OCI-LY3 (cell line): ENCODE results near the gene OR6N1.

ENCODE experiments used
- EZH2phosphoT487 ChIP-seq: fragments of 200-600 bp; shearing (Covaris generic); IDR thresholded peaks from 2 replicates; pipeline ENCODE4 v1.6.1; 2018; ENCODE audit warnings: antibody characterized with exemption, mixed run types, low read depth
- TF ChIP-seq, protein P1 (sequence below): fragments of 200-600, 300-600 bp; sonication (generic); IDR thresholded peaks from 2 replicates; pipeline ENCODE4 v1.5.1; 2014; ENCODE audit warnings: antibody characterized with exemption, low read length, low read depth

DNA sequence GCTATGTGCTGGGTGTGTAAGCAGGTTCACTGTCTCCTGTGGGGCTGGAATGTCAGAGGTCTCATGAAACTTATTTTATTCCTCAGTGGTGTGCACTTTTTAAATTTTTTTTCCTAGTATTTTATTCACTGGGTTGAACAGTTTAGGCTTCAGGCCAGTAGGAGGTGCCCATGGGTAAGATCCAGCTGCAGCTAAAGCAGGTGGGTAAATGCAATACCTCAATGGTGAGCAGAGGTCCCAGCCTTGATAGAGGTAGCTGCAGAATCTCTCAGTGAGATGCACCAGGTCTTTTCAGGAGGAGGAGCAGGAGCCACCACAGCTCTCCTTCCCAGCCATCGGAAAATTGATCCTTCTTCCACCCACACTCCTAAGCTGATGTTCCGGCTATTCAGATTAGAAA, 21.6 kb upstream of the OR6N1 start:
- TF ChIP-seq, protein P1, sequence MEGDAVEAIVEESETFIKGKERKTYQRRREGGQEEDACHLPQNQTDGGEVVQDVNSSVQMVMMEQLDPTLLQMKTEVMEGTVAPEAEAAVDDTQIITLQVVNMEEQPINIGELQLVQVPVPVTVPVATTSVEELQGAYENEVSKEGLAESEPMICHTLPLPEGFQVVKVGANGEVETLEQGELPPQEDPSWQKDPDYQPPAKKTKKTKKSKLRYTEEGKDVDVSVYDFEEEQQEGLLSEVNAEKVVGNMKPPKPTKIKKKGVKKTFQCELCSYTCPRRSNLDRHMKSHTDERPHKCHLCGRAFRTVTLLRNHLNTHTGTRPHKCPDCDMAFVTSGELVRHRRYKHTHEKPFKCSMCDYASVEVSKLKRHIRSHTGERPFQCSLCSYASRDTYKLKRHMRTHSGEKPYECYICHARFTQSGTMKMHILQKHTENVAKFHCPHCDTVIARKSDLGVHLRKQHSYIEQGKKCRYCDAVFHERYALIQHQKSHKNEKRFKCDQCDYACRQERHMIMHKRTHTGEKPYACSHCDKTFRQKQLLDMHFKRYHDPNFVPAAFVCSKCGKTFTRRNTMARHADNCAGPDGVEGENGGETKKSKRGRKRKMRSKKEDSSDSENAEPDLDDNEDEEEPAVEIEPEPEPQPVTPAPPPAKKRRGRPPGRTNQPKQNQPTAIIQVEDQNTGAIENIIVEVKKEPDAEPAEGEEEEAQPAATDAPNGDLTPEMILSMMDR = peak; percentile 63
- no peak for TF ChIP-seq EZH2phosphoT487
